Stimulated activated CD4-positive, alpha-beta T cell treated with anti-CD3 and anti-CD28 coated beads, Interleukin-4, amount 100 ng/mL, for 4 hours (primary cell): ENCODE measurements around the gene RUBCN.

Source experiments
- DNase-seq, 2 experiments: peaks; one replicate each; pipeline ENCODE4 v3.0.0-alpha.2; 2020

The RUBCN gene

GRCh38 chr3:197736491-197737318, at the start of gene RUBCN:
TSS of gene RUBCN (minus strand) at chr3:197736904. CDS start at chr3:197736719, 185 bp downstream.
- DNase-seq, result peak; percentile 88 to 91

GRCh38 chr3:197784019-197784585, 47.4 kb upstream of the RUBCN start:
- no peak for DNase-seq

- no peak for DNase-seq
Measured at GRCh38 chr3:197782230-197782629, 45.5 kb upstream of the RUBCN start.

GRCh38 chr3:197775317-197775716, 38.6 kb upstream of the RUBCN start:
- DNase-seq, result no peak

- DNase-seq, result no peak
Measured at GRCh38 chr3:197761784-197762183, 25.1 kb upstream of the RUBCN start.

- DNase-seq, result no peak
Measured at GRCh38 chr3:197758512-197758911, 21.8 kb upstream of the RUBCN start.

GRCh38 chr3:197756704-197757103, 20.0 kb upstream of the RUBCN start:
- no peak for DNase-seq

GRCh38 chr3:197753263-197753662, 16.6 kb upstream of the RUBCN start:
- DNase-seq, result no peak

- DNase-seq, result no peak
Measured at GRCh38 chr3:197752107-197752506, 15.4 kb upstream of the RUBCN start.

GRCh38 chr3:197750858-197751737, 14.4 kb upstream of the RUBCN start:
- DNase-seq, result peak; percentile 22 to 28

GRCh38 chr3:197750396-197750831, 13.7 kb upstream of the RUBCN start:
- DNase-seq, result peak; percentile 32 to 44

- peak; percentile 85 to 86 for DNase-seq
Measured at GRCh38 chr3:197749601-197750395, 13.1 kb upstream of the RUBCN start, which contains the start of gene FYTTD1. TSS of gene FYTTD1 (plus strand) at chr3:197749883. CDS start at chr3:197749972, 89 bp downstream.

GRCh38 chr3:197749315-197749600, 12.6 kb upstream of the RUBCN start:
- peak in 1 of 2 experiments; percentile 57 for DNase-seq

GRCh38 chr3:197748597-197749314, 12.1 kb upstream of the RUBCN start:
- DNase-seq, result no peak

GRCh38 chr3:197746801-197747237, 10.1 kb upstream of the RUBCN start:
- DNase-seq, result no peak

- no peak for DNase-seq
Measured at GRCh38 chr3:197746209-197746608, 9.5 kb upstream of the RUBCN start.

- DNase-seq, result no peak
Measured at GRCh38 chr3:197742787-197743186, 6.1 kb upstream of the RUBCN start.

GRCh38 chr3:197737749-197738462, 1.2 kb upstream of the RUBCN start:
- DNase-seq, result no peak

- no peak for DNase-seq
Measured at GRCh38 chr3:197737319-197737649, 580 bp upstream of the RUBCN start.

GRCh38 chr3:197736010-197736490, 654 bp downstream of the RUBCN start:
- peak; percentile 25 to 46 for DNase-seq

- no peak for DNase-seq
Measured at GRCh38 chr3:197734667-197735318, 1.9 kb downstream of the RUBCN start.
